GM12878 (cell line): Measurements from ENCODE around the gene TMEM14B. TPM values are rescaled to one million over a fixed set of nuclear protein-coding genes. Genes with fewer than 3 reads are reported as not detected.

Source experiments
- CEBPB ChIP-seq, 2 experiments: fragments of 150-350 bp in 1 of 2; IDR thresholded peaks; 2 replicates each; pipeline ENCODE4 v1.6.1; 2012 to 2014; ENCODE audit warnings: low read depth in 2 of 2, low read length in 2 of 2, borderline replicate concordance in 1 of 2, inconsistent platforms in 1 of 2
- CREB1 ChIP-seq: IDR thresholded peaks from 2 replicates; pipeline ENCODE4 v1.6.1; 2012; ENCODE audit warnings: low read depth, mild to moderate bottlenecking, inconsistent platforms
- IKZF1 ChIP-seq: fragments of 450-650 bp; conservative IDR thresholded peaks from 2 replicates; pipeline ENCODE4 v1.6.1; 2017; ENCODE audit warnings: antibody characterized with exemption, mild to moderate bottlenecking
- IKZF2 ChIP-seq, 2 experiments: fragments of 450-650 bp; IDR thresholded peaks; 2 replicates each; pipeline ENCODE4 v1.6.1; 2017; ENCODE audit warnings: mild to moderate bottlenecking in 2 of 2, moderate library complexity in 2 of 2
- MAX ChIP-seq: IDR thresholded peaks from 2 replicates; pipeline ENCODE4 v1.6.1; 2012; ENCODE audit warnings: low read depth, low read length, improper control_type of control experiment
- MYC ChIP-seq: IDR thresholded peaks from 2 replicates; pipeline ENCODE4 v1.6.1; 2011; ENCODE audit warnings: mild to moderate bottlenecking, low read length, moderate library complexity, inconsistent platforms; ENCODE audit not compliant: insufficient read depth, insufficient replicate concordance, insufficient read length, severe bottlenecking
- NFYA ChIP-seq: IDR thresholded peaks from 2 replicates; pipeline ENCODE4 v1.6.1; 2011; ENCODE audit warnings: low read depth, mild to moderate bottlenecking, low read length, improper control_type of control experiment, borderline replicate concordance
- NKRF ChIP-seq: fragments of 450-650 bp; conservative IDR thresholded peaks from 2 replicates; pipeline ENCODE4 v1.6.1; 2017; ENCODE audit warnings: mild to moderate bottlenecking, moderate library complexity
- NR2F1 ChIP-seq: fragments of 450-650 bp; conservative IDR thresholded peaks from 2 replicates; pipeline ENCODE4 v1.6.1; 2017; ENCODE audit warnings: mild to moderate bottlenecking
- RBBP5 ChIP-seq: fragments of 200-600 bp; sonication (generic); conservative IDR thresholded peaks from 2 replicates; pipeline ENCODE4 v1.6.1; 2016
- SIN3A ChIP-seq: IDR thresholded peaks from 2 replicates; pipeline ENCODE4 v1.6.1; 2012; ENCODE audit warnings: low read depth, low read length, improper control_type of control experiment
- SMAD1 ChIP-seq: fragments of 450-650 bp; IDR thresholded peaks from 2 replicates; pipeline ENCODE4 v1.6.1; 2018; ENCODE audit warnings: mild to moderate bottlenecking, low read depth; ENCODE audit not compliant: partially characterized antibody
- SP1 ChIP-seq: IDR thresholded peaks from one replicate; pipeline ENCODE4 v1.6.1; 2011; ENCODE audit warnings: low read depth, low read length
- YY1 ChIP-seq: IDR thresholded peaks from 2 replicates; pipeline ENCODE4 v1.6.1; 2011; ENCODE audit warnings: low read depth, mild to moderate bottlenecking, low read length
- ZBTB33 ChIP-seq: fragments of 450-650 bp; IDR thresholded peaks from 2 replicates; pipeline ENCODE4 v1.6.1; 2017; ENCODE audit warnings: mild to moderate bottlenecking
- ZNF207 ChIP-seq: fragments of 450-650 bp; IDR thresholded peaks from 2 replicates; pipeline ENCODE4 v1.6.1; 2014; ENCODE audit warnings: antibody characterized with exemption, mild to moderate bottlenecking, borderline replicate concordance
- ZNF687 ChIP-seq: fragments of 450-650 bp; IDR thresholded peaks from 2 replicates; pipeline ENCODE4 v1.6.1; 2017; ENCODE audit warnings: mild to moderate bottlenecking, moderate library complexity
- polyA plus RNA-seq, 11 experiments: library from polyadenylated mRNA; depleted of rRNA in 4 of 11; unstranded in 6 of 11; stranded (reverse) in 5 of 11; fragments of >200 nt; fragmentation: Nextera tagmentation in 4 of 11; fragmentation: Illumina TruSeq in 1 of 11; extraction: Ambion mirVana in 4 of 11; extraction: Trizol in 1 of 11; gene quantifications; 1 replicate in 1 of 11; 2 replicates in 10 of 11; pipeline versions ENCODE4 v1.2.1 to v1.2.3, GENCODE V29; 2011 to 2016; ENCODE audit warnings: inconsistent platforms in 2 of 11, missing spikeins in 2 of 11, low read depth in 1 of 11
- total RNA-seq, 4 experiments: library from RNA; depleted of rRNA in 3 of 4; stranded (reverse); fragments of >200 nt in 3 of 4; fragmentation: Illumina TruSeq in 1 of 4; extraction: Trizol in 1 of 4; gene quantifications; 2 replicates each; pipeline versions ENCODE4 v1.2.1 to v1.2.3, GENCODE V29; 2013 to 2021

TMEM14B gene
- total and polyA plus RNA-seq, 10 of the 15 experiments (the other 5 are each of a cell fraction or from before 2014, with no cell fraction given) = 80.5 to 399 (median 136) TPM

DNA sequence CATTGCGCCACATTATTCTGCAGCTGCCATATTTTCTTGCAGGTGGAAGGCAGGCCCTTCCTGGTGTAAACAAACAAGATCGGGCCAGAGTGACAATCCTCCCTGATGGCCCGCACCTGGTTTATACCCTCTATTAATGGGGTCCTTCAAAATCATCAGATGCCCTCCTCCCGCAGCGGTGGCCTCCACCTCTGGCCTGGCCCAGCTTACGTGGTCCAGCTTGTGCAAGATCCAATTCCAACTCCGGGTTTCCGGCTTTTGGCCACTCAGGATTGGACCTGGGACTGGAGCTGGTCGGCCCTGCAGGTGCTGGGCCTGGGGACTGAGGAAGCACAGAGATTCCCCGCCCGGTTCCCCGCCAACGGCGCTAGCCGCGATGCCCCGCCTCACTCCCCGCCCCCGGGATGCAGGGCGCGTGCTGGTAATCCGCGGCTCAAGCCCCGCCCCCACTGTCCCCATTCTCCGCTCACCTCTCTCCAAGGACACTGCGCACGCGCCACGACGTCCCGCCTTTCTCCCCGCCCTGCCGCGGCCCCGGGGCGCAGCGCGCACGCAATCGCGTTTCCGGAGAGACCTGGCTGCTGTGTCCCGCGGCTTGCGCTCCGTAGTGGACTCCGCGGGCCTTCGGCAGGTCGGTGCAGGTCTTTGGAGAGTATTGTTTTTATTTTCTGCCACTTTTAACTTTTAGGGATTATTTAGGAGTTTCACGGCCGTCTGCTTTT lies at the start of gene TMEM14B (continued):
- TF ChIP-seq ZNF687 (0 out of 2 replicates have a peak, but pooled peaks have one; percentile 24), SIN3A (0 out of 2 replicates have a peak, but pooled peaks have one; percentile 51), NKRF (peak; percentile 24), IKZF2 (IDR thresholded peaks at IDR 0.05) (peak; percentile 51 to 54; a peak in 2 of 4 replicates), CEBPB (IDR thresholded peaks at IDR 0.05; ENCODE audit: borderline replicate concordance in 1 of 2, low read depth in 2 of 2, low read length in 2 of 2) (no peak), MAX (peak; percentile 67), SMAD1 (peak; percentile 73), NFYA (no peak), ZBTB33 (no peak), MYC (peak; percentile 75), SP1 (peak; percentile 51), ZNF207 (peak; percentile 30; the same call in 1 of the 2 replicates), RBBP5 (no peak), YY1 (peak; percentile 64), CREB1 (peak; percentile 26; the same call in 1 of the 2 replicates), IKZF1 (peak; percentile 70), NR2F1 (0 out of 2 replicates have a peak, but pooled peaks have one; percentile 36)
